Measurements from ENCODE around the gene HCRTR1.

GRCh38 chr1:31577515-31578192, 39.8 kb upstream of the HCRTR1 start:
- TF ChIP-seq CTCF (IDR thresholded peaks at IDR 0.05) (no peak), POLR2A (IDR thresholded peaks at IDR 0.05) (no peak)

Measured in tibial nerve (tissue), 3 donors.